Measurements from ENCODE around the gene TMCO1.
A peak's percentile ranks its signal among the peaks of the same experiment; 100 is the strongest.
"Not testable (repeated sequence)": the region's sequence is repeated elsewhere in the genome, so short reads cannot be mapped to it uniquely, and the experiment has no call there.

TMCO1 gene

DNA sequence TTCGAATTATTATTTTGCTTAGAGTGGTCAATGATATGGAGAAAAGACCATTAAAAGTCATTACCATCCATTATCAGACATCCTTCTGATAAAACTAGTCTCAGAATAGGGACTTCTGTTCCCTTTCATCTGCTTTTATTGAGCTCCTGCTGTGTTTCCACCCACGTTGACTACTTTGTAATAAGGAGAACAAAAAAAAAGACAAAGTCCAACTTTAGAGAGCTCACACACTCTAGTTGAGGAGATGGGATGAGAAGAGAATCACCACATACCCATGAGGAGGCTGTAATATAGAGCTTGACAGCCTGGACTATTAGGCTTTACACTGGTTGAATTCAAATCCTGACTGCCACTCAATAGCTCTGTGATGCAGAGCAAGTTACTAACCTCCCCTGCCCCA lies 42.5 kb downstream of the TMCO1 start:
- no peak for TF ChIP-seq CTCF (IDR thresholded peaks at IDR 0.05; ENCODE audit: borderline replicate concordance, control extremely low read depth, extremely low read depth, insufficient read depth, missing control alignments)
- in situ Hi-C loops (cut with MboI; ENCODE audit: low sequenced_read_pairs, unreplicated experiment), result no loop called here
- no peak for DNase-seq (ENCODE audit: low spot score)

GRCh38 chr1:165717918-165718515 lies 50.7 kb downstream of the TMCO1 start:
- peak; percentile 61 for DNase-seq (ENCODE audit: low spot score)
- in situ Hi-C loops (cut with MboI; ENCODE audit: low sequenced_read_pairs, unreplicated experiment), result loop anchor here (25.0 kb wide), 1 partner anchor 719 kb away; no protein-coding TSS in a partner anchor
- peak; percentile 59 for TF ChIP-seq CTCF (IDR thresholded peaks at IDR 0.05; ENCODE audit: borderline replicate concordance, control extremely low read depth, extremely low read depth, insufficient read depth, missing control alignments)

DNA sequence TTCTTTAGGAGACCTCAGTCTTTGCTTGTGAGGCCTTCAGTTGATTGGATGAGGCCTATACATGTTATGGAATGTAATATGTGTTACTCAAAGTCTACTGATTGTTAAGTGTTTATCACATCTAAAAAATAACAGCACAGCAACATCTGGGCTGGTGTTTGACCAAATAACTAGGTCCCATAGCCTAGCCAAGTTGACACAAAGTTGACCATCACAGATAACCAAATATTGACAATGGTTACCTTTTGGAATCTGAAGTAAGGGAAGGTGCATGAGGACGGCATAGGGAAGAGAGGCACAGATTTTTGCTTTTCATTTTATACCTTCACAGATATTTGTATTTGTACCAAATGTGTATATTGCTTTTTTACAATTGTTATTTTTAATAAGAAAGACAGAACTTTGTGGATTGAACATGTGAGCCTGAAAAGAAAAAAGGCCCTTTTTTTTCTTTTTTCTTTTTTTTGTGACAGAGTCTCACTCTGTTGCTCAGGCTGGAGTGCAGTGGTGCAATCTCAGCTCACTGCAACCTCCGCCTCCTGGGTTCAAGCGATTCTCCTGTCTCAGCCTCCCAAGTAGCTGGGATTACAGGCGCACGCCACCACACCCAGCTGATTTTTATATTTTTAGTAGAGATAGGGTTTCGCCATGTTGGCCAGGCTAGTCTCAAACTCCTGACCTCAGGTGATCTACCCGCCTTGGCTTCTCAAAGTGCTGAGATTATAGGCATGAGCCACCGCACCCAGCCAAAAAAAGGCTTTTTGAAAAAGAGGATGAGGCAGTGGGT lies 52.2 kb downstream of the TMCO1 start:
- in situ Hi-C loops (cut with MboI; ENCODE audit: low sequenced_read_pairs, unreplicated experiment), result loop anchor here (25.0 kb wide), 1 partner anchor 721 kb away; no protein-coding TSS in a partner anchor
- not testable (repeated sequence) for DNase-seq (ENCODE audit: low spot score)

DNA sequence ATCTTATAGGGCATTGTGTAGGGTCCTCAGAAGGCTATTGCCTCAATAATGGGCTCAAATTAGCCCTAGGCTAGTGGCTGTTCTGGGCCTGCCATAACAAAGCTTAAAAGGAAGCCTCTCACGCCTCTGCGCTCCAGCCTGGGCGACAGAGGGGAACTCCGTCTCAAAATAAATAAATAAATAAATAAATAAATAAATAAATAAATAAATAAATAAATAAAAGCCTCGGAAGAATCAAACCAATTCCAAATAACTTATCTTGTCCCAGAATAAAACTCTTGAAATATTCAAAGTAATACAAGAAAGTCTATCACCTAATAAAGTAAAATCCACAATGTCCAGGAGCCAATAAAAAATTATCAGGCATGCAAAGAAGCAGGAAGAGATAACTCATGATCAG lies 55.9 kb downstream of the TMCO1 start:
- no peak for DNase-seq (ENCODE audit: low spot score)
- in situ Hi-C loops (cut with MboI; ENCODE audit: low sequenced_read_pairs, unreplicated experiment), result loop anchor here (25.0 kb wide), 1 partner anchor 725 kb away; no protein-coding TSS in a partner anchor
- no peak for TF ChIP-seq CTCF (IDR thresholded peaks at IDR 0.05; ENCODE audit: borderline replicate concordance, control extremely low read depth, extremely low read depth, insufficient read depth, missing control alignments)

DNA sequence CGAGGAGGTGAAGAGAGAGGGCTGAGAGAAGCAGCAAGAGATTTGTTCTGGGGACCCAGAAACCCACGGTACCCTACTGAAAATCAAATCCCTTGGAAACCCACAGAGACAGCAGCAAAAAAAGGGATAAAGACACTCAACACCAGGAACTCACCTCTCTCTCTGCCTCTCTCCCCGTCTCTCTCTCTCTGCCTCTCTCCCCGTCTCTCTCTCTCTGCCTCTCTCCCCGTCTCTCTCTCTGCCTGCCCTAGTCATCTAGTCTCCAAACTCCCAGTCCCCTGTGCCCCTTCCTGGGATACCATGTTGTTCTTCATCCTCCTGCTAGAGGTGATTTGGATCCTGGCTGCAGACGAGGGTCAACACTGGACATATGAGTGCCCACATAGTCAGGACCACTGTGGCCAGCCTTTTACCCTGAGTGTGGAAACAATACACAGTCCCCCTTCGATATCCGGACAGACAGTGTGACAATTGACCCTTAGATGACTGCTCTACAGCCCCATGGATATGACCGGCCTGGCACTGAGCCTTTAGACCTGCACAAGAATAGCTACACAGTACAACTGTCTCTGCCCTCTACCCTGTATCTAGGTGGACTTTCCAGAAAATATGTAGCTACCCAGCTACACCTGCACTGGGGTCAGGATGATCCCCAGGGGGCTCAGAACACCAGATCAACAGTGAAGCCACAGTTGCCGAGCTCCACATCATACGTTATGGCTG lies 60.5 kb downstream of the TMCO1 start:
- no peak for DNase-seq (ENCODE audit: low spot score)
- in situ Hi-C loops (cut with MboI; ENCODE audit: low sequenced_read_pairs, unreplicated experiment), result loop anchor here (25.0 kb wide), 1 partner anchor 729 kb away; no protein-coding TSS in a partner anchor
- TF ChIP-seq CTCF (IDR thresholded peaks at IDR 0.05; ENCODE audit: borderline replicate concordance, control extremely low read depth, extremely low read depth, insufficient read depth, missing control alignments), result no peak

DNA sequence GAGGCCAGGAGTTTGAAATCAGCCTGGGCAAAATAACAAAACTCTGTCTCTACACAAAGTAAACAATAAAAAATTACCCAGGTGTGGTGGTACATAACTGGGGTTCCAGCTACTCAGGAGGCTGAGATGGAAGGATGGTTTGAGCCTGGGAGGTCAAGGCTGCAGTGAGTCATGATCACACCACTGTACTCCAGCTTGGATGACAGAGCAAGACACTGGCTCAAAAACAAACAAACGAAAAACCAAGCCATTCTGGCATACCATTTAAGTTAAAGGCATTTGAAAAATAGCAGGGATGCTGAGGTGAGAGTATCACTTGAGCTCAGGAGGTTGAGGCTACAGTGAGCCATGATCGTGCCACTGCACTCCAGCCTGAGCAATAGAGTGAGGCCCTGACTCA lies 65.0 kb downstream of the TMCO1 start:
- DNase-seq (ENCODE audit: low spot score), result no peak
- TF ChIP-seq CTCF (IDR thresholded peaks at IDR 0.05; ENCODE audit: borderline replicate concordance, control extremely low read depth, extremely low read depth, insufficient read depth, missing control alignments), result no peak
- in situ Hi-C loops (cut with MboI; ENCODE audit: low sequenced_read_pairs, unreplicated experiment), result loop anchor here (25.0 kb wide), 1 partner anchor 734 kb away; no protein-coding TSS in a partner anchor

GRCh38 chr1:165701922-165702321 lies 66.7 kb downstream of the TMCO1 start:
- in situ Hi-C loops (cut with MboI; ENCODE audit: low sequenced_read_pairs, unreplicated experiment), result loop anchor here (25.0 kb wide), 1 partner anchor 735 kb away; no protein-coding TSS in a partner anchor
- DNase-seq (ENCODE audit: low spot score), result not testable (repeated sequence)
